Measurements from ENCODE around the gene R3HDM2.
A peak's percentile ranks its signal among the peaks of the same experiment; 100 is the strongest.

Gene R3HDM2

DNA sequence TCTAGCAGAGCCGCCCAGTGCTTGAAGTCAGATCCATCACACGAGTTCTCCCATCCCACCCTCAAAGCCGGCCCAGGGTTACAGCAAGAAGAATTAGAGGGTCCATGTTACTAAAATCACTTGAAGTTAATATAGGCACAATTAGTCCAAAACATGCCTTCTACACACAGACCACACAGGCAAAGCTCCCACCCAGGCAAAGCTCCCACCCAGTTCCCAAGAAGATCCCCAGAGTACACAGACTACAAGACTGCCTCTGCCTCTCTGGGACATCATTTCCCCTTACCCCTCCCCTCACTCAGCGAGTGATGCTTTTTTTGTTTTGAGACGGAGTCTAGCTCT lies 32.0 kb upstream of the R3HDM2 start:
- Histone ChIP-seq H3K27me3 (ENCODE audit: insufficient read depth, low read length, poor library complexity, severe bottlenecking) (no peaks in the 10 kb centered on the region), H3K9me3 (ENCODE audit: insufficient read depth, low read depth, low read length) (no peaks in the 10 kb centered on the region), H3K9me2 (replicated peaks; ENCODE audit: low read depth, low read length) (no peaks in the 10 kb centered on the region), H3K4me1 (ENCODE audit: insufficient read depth, low read length, poor library complexity, severe bottlenecking) (peaks cover 28% of the 10 kb centered on the region), H4K20me1 (ENCODE audit: insufficient read depth, low read length, poor library complexity, severe bottlenecking) (no peaks in the 10 kb centered on the region), H3K9ac (ENCODE audit: low read depth, low read length, poor library complexity, severe bottlenecking) (peak overlapping the region; percentile 90), H3K36me3 (ENCODE audit: insufficient read depth, low read length) (no peaks in the 10 kb centered on the region), H3F3A (ENCODE audit: low read depth) (peaks cover 2% of the 10 kb centered on the region; the same call in 1 of the 2 replicates), H2AFZ (ENCODE audit: low read length) (peak overlapping the region; percentile 77; the same call in 1 of the 2 replicates), H3K4me2 (ENCODE audit: low read depth, low read length, poor library complexity, severe bottlenecking) (peak overlapping the region; percentile 82), H3K4me3 (ENCODE audit: low read length, poor library complexity, severe bottlenecking) (peak overlapping the region; percentile 78), H3K79me2 (ENCODE audit: insufficient read depth, low read length) (no peaks in the 10 kb centered on the region)
- TF ChIP-seq, protein P1, sequence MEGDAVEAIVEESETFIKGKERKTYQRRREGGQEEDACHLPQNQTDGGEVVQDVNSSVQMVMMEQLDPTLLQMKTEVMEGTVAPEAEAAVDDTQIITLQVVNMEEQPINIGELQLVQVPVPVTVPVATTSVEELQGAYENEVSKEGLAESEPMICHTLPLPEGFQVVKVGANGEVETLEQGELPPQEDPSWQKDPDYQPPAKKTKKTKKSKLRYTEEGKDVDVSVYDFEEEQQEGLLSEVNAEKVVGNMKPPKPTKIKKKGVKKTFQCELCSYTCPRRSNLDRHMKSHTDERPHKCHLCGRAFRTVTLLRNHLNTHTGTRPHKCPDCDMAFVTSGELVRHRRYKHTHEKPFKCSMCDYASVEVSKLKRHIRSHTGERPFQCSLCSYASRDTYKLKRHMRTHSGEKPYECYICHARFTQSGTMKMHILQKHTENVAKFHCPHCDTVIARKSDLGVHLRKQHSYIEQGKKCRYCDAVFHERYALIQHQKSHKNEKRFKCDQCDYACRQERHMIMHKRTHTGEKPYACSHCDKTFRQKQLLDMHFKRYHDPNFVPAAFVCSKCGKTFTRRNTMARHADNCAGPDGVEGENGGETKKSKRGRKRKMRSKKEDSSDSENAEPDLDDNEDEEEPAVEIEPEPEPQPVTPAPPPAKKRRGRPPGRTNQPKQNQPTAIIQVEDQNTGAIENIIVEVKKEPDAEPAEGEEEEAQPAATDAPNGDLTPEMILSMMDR (conservative IDR thresholded peaks at IDR 0.05; ENCODE audit: low read length) = no peak
- TF ChIP-seq EZH2phosphoT487 (IDR thresholded peaks at IDR 0.05; ENCODE audit: borderline replicate concordance) = no peak

- Histone ChIP-seq H3K9me3 (ENCODE audit: insufficient read depth, low read depth, low read length) (no peaks in the 10 kb centered on the region), H3K9ac (ENCODE audit: low read depth, low read length, poor library complexity, severe bottlenecking) (peak overlapping the region; percentile 90), H3K36me3 (ENCODE audit: insufficient read depth, low read length) (no peaks in the 10 kb centered on the region), H3K4me3 (ENCODE audit: low read length, poor library complexity, severe bottlenecking) (peak overlapping the region; percentile 78), H3K79me2 (ENCODE audit: insufficient read depth, low read length) (no peaks in the 10 kb centered on the region), H3K4me1 (ENCODE audit: insufficient read depth, low read length, poor library complexity, severe bottlenecking) (peaks cover 28% of the 10 kb centered on the region), H3K9me2 (replicated peaks; ENCODE audit: low read depth, low read length) (no peaks in the 10 kb centered on the region), H2AFZ (ENCODE audit: low read length) (peak overlapping the region; percentile 88), H3K27me3 (ENCODE audit: insufficient read depth, low read length, poor library complexity, severe bottlenecking) (no peaks in the 10 kb centered on the region), H3F3A (ENCODE audit: low read depth) (peaks cover 2% of the 10 kb centered on the region; the same call in 1 of the 2 replicates), H3K4me2 (ENCODE audit: low read depth, low read length, poor library complexity, severe bottlenecking) (peak overlapping the region; percentile 82), H4K20me1 (ENCODE audit: insufficient read depth, low read length, poor library complexity, severe bottlenecking) (no peaks in the 10 kb centered on the region)
- TF ChIP-seq EZH2phosphoT487 (IDR thresholded peaks at IDR 0.05; ENCODE audit: borderline replicate concordance) = no peak
- TF ChIP-seq, protein P1 (conservative IDR thresholded peaks at IDR 0.05; ENCODE audit: low read length) = peak; percentile 96
Observed at GRCh38 chr12:57462251-57462911, 31.5 kb upstream of the R3HDM2 start.

DNA sequence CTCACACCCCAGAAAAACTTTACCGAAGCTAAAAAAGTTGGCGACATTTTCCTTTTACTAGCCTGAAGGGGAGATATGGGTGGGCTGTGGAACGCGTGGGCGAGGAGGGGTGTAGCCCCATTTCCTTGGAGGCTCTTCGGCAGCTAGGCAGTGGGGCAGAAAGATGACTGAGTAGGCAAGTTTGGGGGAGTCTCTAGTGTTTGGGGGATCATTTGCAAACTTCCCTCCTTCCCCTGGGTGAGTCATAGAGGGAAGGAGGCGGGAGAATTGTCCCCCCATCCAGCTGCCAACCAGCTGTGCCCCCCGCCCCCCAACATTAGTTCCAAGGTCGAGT lies 31.0 kb upstream of the R3HDM2 start:
- H3K9me3 ChIP-seq (ENCODE audit: insufficient read depth, low read depth, low read length) = no peaks in the 10 kb centered on the region
- no peaks in the 10 kb centered on the region for H3K27me3 ChIP-seq (ENCODE audit: insufficient read depth, low read length, poor library complexity, severe bottlenecking)
- peak overlapping the region; percentile 78 for H3K4me3 ChIP-seq (ENCODE audit: low read length, poor library complexity, severe bottlenecking)
- no peaks in the 10 kb centered on the region for H4K20me1 ChIP-seq (ENCODE audit: insufficient read depth, low read length, poor library complexity, severe bottlenecking)
- no peaks in the 10 kb centered on the region for H3K36me3 ChIP-seq (ENCODE audit: insufficient read depth, low read length)
- H3K9me2 ChIP-seq (replicated peaks; ENCODE audit: low read depth, low read length) = no peaks in the 10 kb centered on the region
- no peaks in the 10 kb centered on the region for H3K79me2 ChIP-seq (ENCODE audit: insufficient read depth, low read length)
- peaks cover 2% of the 10 kb centered on the region; the same call in 1 of the 2 replicates for H3F3A ChIP-seq (ENCODE audit: low read depth)
- peak overlapping the region; percentile 76 for H2AFZ ChIP-seq (ENCODE audit: low read length)
- peak overlapping the region; percentile 82 for H3K4me2 ChIP-seq (ENCODE audit: low read depth, low read length, poor library complexity, severe bottlenecking)
- H3K4me1 ChIP-seq (ENCODE audit: insufficient read depth, low read length, poor library complexity, severe bottlenecking) = peaks cover 28% of the 10 kb centered on the region
- TF ChIP-seq, protein P1 (conservative IDR thresholded peaks at IDR 0.05; ENCODE audit: low read length) = no peak
- no peak for TF ChIP-seq EZH2phosphoT487 (IDR thresholded peaks at IDR 0.05; ENCODE audit: borderline replicate concordance)
- H3K9ac ChIP-seq (ENCODE audit: low read depth, low read length, poor library complexity, severe bottlenecking) = peak overlapping the region; percentile 90
